IPS-15b (cell line): ENCODE results near the gene ARL15.
"Not testable (repeated sequence)": the region's sequence is repeated elsewhere in the genome, so short reads cannot be mapped to it uniquely, and the experiment has no call there.

ENCODE experiments used
- H3K27me3 ChIP-seq: one replicate; pipeline ENCODE4 v1.6.1; 2013; ENCODE audit warnings: low read length; ENCODE audit not compliant: control insufficient read depth, insufficient read depth
- H3K36me3 ChIP-seq: one replicate; pipeline ENCODE4 v1.6.1; 2013; ENCODE audit warnings: low read length; ENCODE audit not compliant: control insufficient read depth, insufficient read depth
- H3K4me1 ChIP-seq: one replicate; pipeline ENCODE4 v1.6.1; 2013; ENCODE audit warnings: mild to moderate bottlenecking, low read length; ENCODE audit not compliant: control insufficient read depth, insufficient read depth
- H3K4me3 ChIP-seq: one replicate; pipeline ENCODE4 v1.5.1; 2013; ENCODE audit warnings: low read depth, low read length
- H3K9ac ChIP-seq: one replicate; pipeline ENCODE4 v1.6.1; 2013; ENCODE audit warnings: low read depth, mild to moderate bottlenecking, low read length
- H3K9me3 ChIP-seq: one replicate; pipeline ENCODE4 v1.6.1; 2013; ENCODE audit warnings: mild to moderate bottlenecking, low read length; ENCODE audit not compliant: control insufficient read depth, insufficient read depth

The ARL15 gene

GRCh38 chr5:54066433-54066832 lies 243.9 kb downstream of the ARL15 start:
- H3K27me3 ChIP-seq: no peaks in the 10 kb centered on the region
- no peaks in the 10 kb centered on the region for H3K36me3 ChIP-seq
- H3K4me3 ChIP-seq: no peak overlapping the region
- no peak overlapping the region for H3K9ac ChIP-seq
- H3K4me1 ChIP-seq: peaks cover 3% of the 10 kb centered on the region
- no peaks in the 10 kb centered on the region for H3K9me3 ChIP-seq

GRCh38 chr5:54063817-54064216 lies 246.6 kb downstream of the ARL15 start:
- peaks cover 5% of the 10 kb centered on the region for H3K4me1 ChIP-seq
- H3K9me3 ChIP-seq: no peaks in the 10 kb centered on the region
- H3K4me3 ChIP-seq: no peak overlapping the region
- H3K9ac ChIP-seq: no peak overlapping the region
- H3K36me3 ChIP-seq: no peaks in the 10 kb centered on the region
- H3K27me3 ChIP-seq: no peaks in the 10 kb centered on the region

GRCh38 chr5:54062958-54063357 lies 247.4 kb downstream of the ARL15 start:
- Histone ChIP-seq H3K4me3 (no peak overlapping the region), H3K36me3 (no peaks in the 10 kb centered on the region), H3K27me3 (no peaks in the 10 kb centered on the region), H3K9ac (no peak overlapping the region), H3K4me1 (peaks cover 5% of the 10 kb centered on the region), H3K9me3 (no peaks in the 10 kb centered on the region)

- not testable (repeated sequence) for H3K36me3 ChIP-seq, H3K4me1 ChIP-seq, H3K4me3 ChIP-seq, H3K9me3 ChIP-seq, H3K27me3 ChIP-seq, H3K9ac ChIP-seq
Measured at GRCh38 chr5:54060919-54061318, 249.5 kb downstream of the ARL15 start.

DNA sequence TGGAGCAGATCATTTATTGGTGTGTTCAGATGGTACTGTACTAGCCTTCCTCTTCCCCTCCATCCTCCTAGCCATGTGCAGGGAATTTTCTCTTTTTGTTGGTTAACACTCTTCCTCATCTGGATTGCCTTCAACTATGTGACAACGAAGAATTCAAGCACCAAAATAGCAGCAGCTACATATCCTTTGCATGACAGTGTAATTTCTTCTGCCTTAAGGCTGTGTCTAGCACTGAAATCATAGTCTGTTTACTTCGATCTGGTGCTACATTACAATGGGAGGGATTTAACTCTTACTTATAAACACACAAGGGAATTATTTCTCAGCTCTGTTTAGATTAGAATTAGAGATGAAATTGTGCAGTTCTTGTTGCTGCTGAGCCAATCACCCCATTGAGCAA lies 260.4 kb downstream of the ARL15 start:
- H3K4me1 ChIP-seq: no peaks in the 10 kb centered on the region
- no peaks in the 10 kb centered on the region for H3K9me3 ChIP-seq
- H3K27me3 ChIP-seq: no peaks in the 10 kb centered on the region
- no peak overlapping the region for H3K4me3 ChIP-seq
- no peak overlapping the region for H3K9ac ChIP-seq
- H3K36me3 ChIP-seq: no peaks in the 10 kb centered on the region

DNA sequence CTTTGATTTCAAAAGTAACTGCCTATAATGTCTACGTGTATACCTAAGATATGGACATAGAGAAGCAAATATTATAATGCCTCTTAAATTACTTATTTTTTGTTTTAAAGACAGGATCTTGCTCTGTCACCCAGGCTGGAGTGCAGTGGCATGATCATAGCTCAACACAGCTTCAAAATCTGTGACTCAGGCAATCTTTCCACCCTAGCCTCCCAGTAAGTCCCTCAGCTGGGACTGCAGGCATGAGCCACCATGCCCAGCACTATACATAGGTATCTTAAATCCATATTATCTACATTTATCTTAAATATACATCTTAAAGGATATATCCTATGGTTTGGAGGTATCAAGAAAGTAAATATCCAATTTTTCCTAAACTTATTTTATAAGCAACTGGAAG lies 261.2 kb downstream of the ARL15 start:
- no peak overlapping the region for H3K9ac ChIP-seq
- no peaks in the 10 kb centered on the region for H3K9me3 ChIP-seq

DNA sequence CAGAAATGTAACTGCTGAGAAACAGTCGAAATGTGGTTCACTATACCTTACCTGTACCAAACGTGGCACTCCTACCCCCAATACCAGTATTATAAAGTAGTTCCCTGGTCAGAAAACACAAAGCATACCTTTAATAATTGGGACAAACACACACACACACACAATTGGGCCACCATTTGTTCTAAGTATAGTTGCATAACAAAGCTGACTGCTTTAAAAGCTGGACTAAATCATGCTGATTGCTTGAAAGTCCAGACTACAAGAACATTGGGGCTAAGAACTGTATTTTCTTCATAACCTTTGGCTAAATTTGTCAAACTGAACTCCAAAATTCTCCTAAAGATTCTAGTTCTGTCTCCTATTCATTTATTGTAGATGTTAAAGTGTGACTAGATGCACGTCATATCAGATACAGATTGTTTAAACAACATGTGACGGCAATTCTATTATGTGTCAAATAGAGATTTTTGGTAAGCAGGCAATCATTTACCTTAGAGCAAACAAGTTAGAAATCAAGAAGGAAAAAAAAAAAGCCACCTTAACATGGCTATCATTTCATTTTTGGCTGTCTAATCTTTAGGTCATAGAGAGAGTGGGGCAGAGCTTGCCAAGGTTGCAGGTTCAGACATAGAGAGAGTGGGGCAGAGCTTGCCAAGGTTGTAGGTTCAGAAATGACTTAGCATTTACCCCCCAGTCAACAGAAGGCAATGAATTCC lies 265.1 kb downstream of the ARL15 start:
- no peaks in the 10 kb centered on the region for H3K4me1 ChIP-seq
- no peaks in the 10 kb centered on the region for H3K36me3 ChIP-seq
- no peaks in the 10 kb centered on the region for H3K9me3 ChIP-seq
- H3K27me3 ChIP-seq: no peaks in the 10 kb centered on the region
- no peak overlapping the region for H3K9ac ChIP-seq
- H3K4me3 ChIP-seq: no peak overlapping the region

More for the DNA sequence above, 261.2 kb downstream of the ARL15 start:
- H3K36me3 ChIP-seq: no peaks in the 10 kb centered on the region
- no peaks in the 10 kb centered on the region for H3K4me1 ChIP-seq
- H3K4me3 ChIP-seq: no peak overlapping the region
- no peaks in the 10 kb centered on the region for H3K27me3 ChIP-seq

DNA sequence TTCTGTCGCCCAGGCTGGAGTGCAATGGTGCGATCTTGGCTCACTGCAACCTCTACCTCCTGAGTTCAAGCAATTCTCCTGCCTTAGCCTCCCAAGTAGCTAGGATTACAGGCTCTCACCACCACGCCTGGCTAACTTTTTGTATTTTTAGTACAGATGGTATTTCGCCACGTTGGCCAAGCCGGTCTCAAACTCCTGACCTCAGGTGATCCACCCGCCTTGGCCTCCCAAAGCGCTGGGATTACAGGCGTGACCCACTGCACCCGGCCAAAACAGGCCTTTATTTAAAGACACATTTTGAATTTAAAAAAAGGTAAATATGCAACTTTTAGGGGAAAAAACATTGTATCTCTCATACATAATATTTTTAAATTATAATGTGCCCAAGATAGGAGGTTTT lies 266.1 kb downstream of the ARL15 start:
- not testable (repeated sequence) for H3K27me3 ChIP-seq, H3K4me1 ChIP-seq, H3K36me3 ChIP-seq, H3K4me3 ChIP-seq, H3K9me3 ChIP-seq, H3K9ac ChIP-seq

- no peak overlapping the region for H3K9ac ChIP-seq
- no peaks in the 10 kb centered on the region for H3K27me3 ChIP-seq
- no peaks in the 10 kb centered on the region for H3K36me3 ChIP-seq
- no peaks in the 10 kb centered on the region for H3K4me1 ChIP-seq
- H3K9me3 ChIP-seq: no peaks in the 10 kb centered on the region
- H3K4me3 ChIP-seq: no peak overlapping the region
Measured at GRCh38 chr5:54040804-54041203, 269.6 kb downstream of the ARL15 start.

GRCh38 chr5:54040018-54040417 lies 270.4 kb downstream of the ARL15 start:
- no peak overlapping the region for H3K4me3 ChIP-seq
- H3K4me1 ChIP-seq: no peaks in the 10 kb centered on the region
- no peaks in the 10 kb centered on the region for H3K9me3 ChIP-seq
- H3K9ac ChIP-seq: no peak overlapping the region
- H3K27me3 ChIP-seq: no peaks in the 10 kb centered on the region
- H3K36me3 ChIP-seq: no peaks in the 10 kb centered on the region

- no peaks in the 10 kb centered on the region for H3K27me3 ChIP-seq
- H3K9me3 ChIP-seq: no peaks in the 10 kb centered on the region
- H3K36me3 ChIP-seq: no peaks in the 10 kb centered on the region
- no peak overlapping the region for H3K9ac ChIP-seq
- no peaks in the 10 kb centered on the region for H3K4me1 ChIP-seq
- no peak overlapping the region for H3K4me3 ChIP-seq
Measured at GRCh38 chr5:54037205-54037604, 273.2 kb downstream of the ARL15 start.

GRCh38 chr5:54030981-54031380 lies 279.4 kb downstream of the ARL15 start:
- H3K36me3 ChIP-seq: no peaks in the 10 kb centered on the region
- H3K9me3 ChIP-seq: no peaks in the 10 kb centered on the region
- no peak overlapping the region for H3K4me3 ChIP-seq
- no peaks in the 10 kb centered on the region for H3K4me1 ChIP-seq
- H3K9ac ChIP-seq: no peak overlapping the region
- H3K27me3 ChIP-seq: no peaks in the 10 kb centered on the region
